Keratinocyte (primary cell): Measurements from ENCODE around the gene RPL37A. TPM values are rescaled to one million over a fixed set of nuclear protein-coding genes. Genes with fewer than 3 reads are reported as not detected.
A peak's percentile ranks its signal among the peaks of the same experiment; 100 is the strongest.

Source experiments
- DNase-seq: peaks from one replicate; pipeline ENCODE4 v3.0.0-alpha.2; 2011; ENCODE audit warnings: low read depth, missing footprints, low spot score
- FAIRE-seq: peaks from 2 replicates; lab custom pipeline; 2011; peaks lifted over from hg19 to GRCh38; lab: Jason Lieb, UNC
- H2AFZ ChIP-seq: 2 replicates; pipeline ENCODE4 v1.6.0; 2012; ENCODE audit warnings: low read length, control low read depth, inconsistent platforms; ENCODE audit not compliant: control insufficient read depth
- H3K27ac ChIP-seq: 2 replicates; pipeline ENCODE4 v1.5.1; 2011; ENCODE audit warnings: low read length; ENCODE audit not compliant: control insufficient read depth, insufficient read depth
- H3K27me3 ChIP-seq: 3 replicates; pipeline ENCODE4 v1.6.0; 2011; ENCODE audit warnings: low read length; ENCODE audit not compliant: control insufficient read depth, insufficient read depth; ENCODE audit errors: extremely low read depth
- H3K36me3 ChIP-seq, 2 experiments: 2 replicates in 1 of 2; 3 replicates in 1 of 2; pipeline ENCODE4 v1.5.1; 2011; ENCODE audit warnings: low read length in 2 of 2, mild to moderate bottlenecking in 1 of 2; ENCODE audit not compliant: control insufficient read depth in 2 of 2, insufficient read depth in 2 of 2; ENCODE audit errors: extremely low read depth in 1 of 2
- H3K4me1 ChIP-seq: 3 replicates; pipeline ENCODE4 v1.5.1; 2011; ENCODE audit warnings: low read length; ENCODE audit not compliant: control insufficient read depth, insufficient read depth; ENCODE audit errors: extremely low read depth
- H3K4me2 ChIP-seq: 3 replicates; pipeline ENCODE4 v1.6.0; 2011; ENCODE audit warnings: low read depth, low read length; ENCODE audit not compliant: control insufficient read depth, insufficient read depth; ENCODE audit errors: extremely low read depth
- H3K4me3 ChIP-seq, 3 experiments: fragments of 200-600 bp in 1 of 3; sonication (generic) in 1 of 3; 2 replicates in 2 of 3; 3 replicates in 1 of 3; pipeline ENCODE4 v1.5.1; 2011 to 2016; ENCODE audit warnings: low read length in 3 of 3, mild to moderate bottlenecking in 3 of 3, control low read depth in 2 of 3, inconsistent platforms in 1 of 3, low read depth in 1 of 3, mixed read lengths in 1 of 3, mixed run types in 1 of 3, moderate library complexity in 1 of 3; ENCODE audit not compliant: control insufficient read depth in 2 of 3, insufficient read depth in 2 of 3; ENCODE audit errors: extremely low read depth in 1 of 3
- H3K79me2 ChIP-seq: 2 replicates; pipeline ENCODE4 v1.6.0; 2012; ENCODE audit warnings: low read length; ENCODE audit not compliant: control insufficient read depth, insufficient read depth
- H3K9ac ChIP-seq: 3 replicates; pipeline ENCODE4 v1.6.0; 2011; ENCODE audit warnings: low read length; ENCODE audit not compliant: control insufficient read depth, insufficient read depth; ENCODE audit errors: extremely low read depth
- H3K9me1 ChIP-seq: 3 replicates; pipeline ENCODE4 v1.6.0; 2011; ENCODE audit warnings: low read length; ENCODE audit not compliant: control insufficient read depth, insufficient read depth; ENCODE audit errors: extremely low read depth
- H3K9me3 ChIP-seq: 2 replicates; pipeline ENCODE4 v1.5.1; 2012; ENCODE audit warnings: low read depth, low read length; ENCODE audit not compliant: control insufficient read depth
- H4K20me1 ChIP-seq: 3 replicates; pipeline ENCODE4 v1.6.0; 2011; ENCODE audit warnings: low read length; ENCODE audit not compliant: control insufficient read depth, insufficient read depth; ENCODE audit errors: extremely low read depth
- CTCF ChIP-seq, 3 experiments: IDR thresholded peaks in 1 of 3; conservative IDR thresholded peaks in 1 of 3; optimal IDR thresholded peaks in 1 of 3; 2 replicates in 2 of 3; 3 replicates in 1 of 3; pipeline versions ENCODE3 to v1.5.1; 2011; ENCODE audit warnings: low read length in 3 of 3, mild to moderate bottlenecking in 3 of 3, moderate library complexity in 2 of 3, control low read depth in 1 of 3, inconsistent platforms in 1 of 3; ENCODE audit not compliant: insufficient read depth in 2 of 3; ENCODE audit errors: extremely low read depth in 1 of 3
- EZH2 ChIP-seq: IDR thresholded peaks from one replicate; pipeline ENCODE4 v1.6.1; 2012; ENCODE audit warnings: inconsistent platforms, mild to moderate bottlenecking, low read length, moderate library complexity
- dilution Hi-C: fragments of 300-500 bp; cut with MboI; formaldehyde crosslinking; loops from one replicate; pipeline ENCODE4 v1.7.0; 2020; ENCODE audit warnings: low sequenced_read_pairs; ENCODE audit not compliant: extremely low pct_ligation_motif_present
- polyA plus RNA-seq, 5 experiments: library from polyadenylated mRNA; depleted of rRNA in 3 of 5; stranded (reverse) in 3 of 5; stranded (forward) in 1 of 5; unstranded in 1 of 5; fragments of >200 nt; gene quantifications; 1 replicate in 1 of 5; 2 replicates in 3 of 5; 3 replicates in 1 of 5; pipeline versions ENCODE4 v1.2.1 to v1.2.3, GENCODE V29; 2011 to 2012; ENCODE audit warnings: missing spikeins in 2 of 5, low read depth in 1 of 5, low replicate concordance in 1 of 5

RPL37A gene
- polyA plus RNA-seq, 1 donor (not counting 4 experiments of a cell fraction or from before 2014, with no cell fraction given): 4,257 TPM

DNA sequence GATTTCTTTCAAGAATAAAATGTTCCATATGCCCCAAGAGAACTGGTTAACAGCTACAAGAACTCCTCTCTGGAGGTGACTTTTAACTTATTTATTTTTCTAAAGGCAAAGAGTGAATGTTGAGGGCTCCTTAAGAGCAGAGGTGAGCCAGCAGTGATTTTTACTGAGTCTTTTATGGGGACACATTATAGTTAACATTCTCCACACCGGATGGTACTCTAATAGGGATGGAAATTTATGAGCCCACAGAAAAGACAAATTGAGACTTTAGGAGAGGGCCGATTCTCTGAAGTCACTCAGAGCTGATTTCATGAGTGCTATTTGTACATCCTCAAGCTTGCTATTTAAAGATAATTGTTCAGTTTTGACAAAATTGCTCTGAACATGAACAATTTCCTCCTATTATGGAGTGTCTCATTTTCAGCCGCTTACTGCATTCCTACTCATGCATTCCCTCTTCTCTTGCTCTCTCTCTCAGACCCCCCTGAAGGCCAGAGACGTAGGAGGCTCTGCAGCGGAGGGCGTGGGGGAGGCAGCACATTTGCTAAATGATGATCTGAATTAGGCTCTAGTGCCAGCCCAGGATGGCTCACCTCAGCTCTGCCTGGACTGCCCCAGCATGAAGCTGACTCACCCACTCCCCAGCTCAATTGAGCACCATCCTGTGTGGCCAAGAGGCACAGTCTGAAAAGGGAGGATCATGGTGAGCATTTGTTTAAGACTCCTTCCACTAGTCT lies 5.9 kb upstream of the RPL37A start:
- dilution Hi-C loops: no loop called here
- no peak for DNase-seq
- Histone ChIP-seq H3K79me2 (peaks cover 3% of the 10 kb centered on the region), H3K9ac (no peak overlapping the region), H2AFZ (no peak overlapping the region), H3K9me3 (no peaks in the 10 kb centered on the region), H3K36me3 (no peaks in the 10 kb centered on the region), H4K20me1 (no peaks in the 10 kb centered on the region), H3K9me1 (no peaks in the 10 kb centered on the region), H3K27ac (no peak overlapping the region), H3K4me3 (no peak overlapping the region), H3K27me3 (no peaks in the 10 kb centered on the region), H3K4me2 (no peak overlapping the region), H3K4me1 (peaks cover 36% of the 10 kb centered on the region)
- TF ChIP-seq CTCF (optimal IDR thresholded peaks at IDR 0.05 in 1 of 3, IDR thresholded peaks at IDR 0.05 in 1 of 3, conservative IDR thresholded peaks at IDR 0.05 in 1 of 3; ENCODE audit: extremely low read depth in 1 of 3, insufficient read depth in 2 of 3, low read length in 3 of 3): no peak
- FAIRE-seq: peak; percentile 76

DNA sequence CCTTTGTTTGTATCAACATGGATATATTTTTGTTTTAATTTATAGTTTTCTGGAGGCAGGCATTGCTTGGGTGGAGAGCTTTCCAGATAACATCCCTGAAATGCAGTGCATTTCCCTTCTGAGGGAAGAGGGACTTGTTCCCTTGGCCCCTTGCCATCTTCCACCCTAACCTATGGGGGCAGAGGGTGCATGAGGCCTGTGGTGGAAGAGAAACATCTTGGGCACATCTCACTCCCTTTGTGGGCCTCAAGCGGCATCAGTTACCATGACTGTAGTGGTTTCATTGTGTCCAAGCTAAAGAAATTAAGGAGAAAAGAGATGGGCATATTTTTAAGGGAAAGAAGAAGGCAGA lies 5.3 kb upstream of the RPL37A start:
- Histone ChIP-seq H3K4me2 (no peak overlapping the region), H3K9me3 (no peaks in the 10 kb centered on the region), H3K27ac (no peak overlapping the region), H3K4me3 (no peak overlapping the region), H4K20me1 (no peaks in the 10 kb centered on the region), H3K9ac (no peak overlapping the region), H3K27me3 (no peaks in the 10 kb centered on the region), H3K9me1 (no peaks in the 10 kb centered on the region), H3K36me3 (no peaks in the 10 kb centered on the region), H3K79me2 (peaks cover 8% of the 10 kb centered on the region), H3K4me1 (peaks cover 40% of the 10 kb centered on the region), H2AFZ (no peak overlapping the region)
- dilution Hi-C loops: no loop called here
- FAIRE-seq (no peak), DNase-seq (no peak)
- no peak for TF ChIP-seq CTCF (optimal IDR thresholded peaks at IDR 0.05 in 1 of 3, IDR thresholded peaks at IDR 0.05 in 1 of 3, conservative IDR thresholded peaks at IDR 0.05 in 1 of 3; ENCODE audit: extremely low read depth in 1 of 3, insufficient read depth in 2 of 3, low read length in 3 of 3)
- no peak for TF ChIP-seq EZH2
